HEK293 (cell line): ENCODE data around the gene IGSF11.

ENCODE experiments used
- CTCF ChIA-PET: fragments of 350-600 bp; formaldehyde crosslinking; extraction: SDS; loops from one replicate; lab custom pipeline; 2021; ENCODE audit warnings: antibody characterized with exemption; lab: Yijun Ruan, JAX
- POLR2A ChIA-PET: fragments of 300-600 bp; formaldehyde crosslinking; extraction: SDS; loops from one replicate; lab custom pipeline; 2020; ENCODE audit warnings: antibody characterized with exemption, inconsistent platforms; lab: Yijun Ruan, JAX
- H3K27ac ChIP-seq: fragments of 200-500 bp; sonication (Bioruptor generic); 2 replicates; pipeline ENCODE4 v1.5.1; 2014; ENCODE audit warnings: low read depth, low read length, control low read depth, inconsistent platforms; ENCODE audit errors: extremely low read depth
- H3K36me3 ChIP-seq, 2 experiments: fragments of 200-500 bp in 1 of 2; sonication (Bioruptor generic) in 1 of 2; 1 replicate in 1 of 2; 2 replicates in 1 of 2; pipeline ENCODE4 v1.5.1; 2014 to 2017; ENCODE audit warnings: inconsistent platforms in 2 of 2, low read length in 2 of 2; ENCODE audit not compliant: control insufficient read depth in 2 of 2, insufficient read depth in 1 of 2
- H3K4me1 ChIP-seq: fragments of 200-500 bp; sonication (Bioruptor generic); 2 replicates; pipeline ENCODE4 v1.5.1; 2014; ENCODE audit warnings: mild to moderate bottlenecking, low read length, inconsistent platforms; ENCODE audit not compliant: control insufficient read depth, insufficient read depth
- H3K4me3 ChIP-seq: 2 replicates; pipeline ENCODE4 v1.5.1; 2011; ENCODE audit warnings: low read depth, mild to moderate bottlenecking, control low read depth, low read length, moderate library complexity
- H3K9me3 ChIP-seq: fragments of 200-500 bp; sonication (Bioruptor generic); 2 replicates; pipeline ENCODE4 v1.5.1; 2014; ENCODE audit warnings: low read depth, low read length, inconsistent platforms; ENCODE audit not compliant: control insufficient read depth, insufficient read depth
- BCL11A ChIP-seq: fragments of 450-650 bp; formaldehyde crosslinking; IDR thresholded peaks from 2 replicates; pipeline ENCODE4 v1.5.1; 2016; ENCODE audit warnings: low read depth, missing biosample characterization, missing genetic modification characterization
- CTCF ChIP-seq: fragments of 450-650 bp; formaldehyde crosslinking; IDR thresholded peaks from 2 replicates; pipeline ENCODE4 v1.5.1; 2016; ENCODE audit warnings: missing biosample characterization, missing genetic modification characterization
- GLI2 ChIP-seq: fragments of 450-650 bp; formaldehyde crosslinking; IDR thresholded peaks from 2 replicates; pipeline ENCODE4; 2017; ENCODE audit warnings: missing biosample characterization, missing genetic modification characterization, low read depth, borderline replicate concordance
- HIC1 ChIP-seq: fragments of 450-650 bp; formaldehyde crosslinking; IDR thresholded peaks from 2 replicates; pipeline ENCODE4 v1.5.1; 2016; ENCODE audit warnings: missing biosample characterization, missing genetic modification characterization
- RBAK ChIP-seq: fragments of 450-650 bp; formaldehyde crosslinking; IDR thresholded peaks from 2 replicates; pipeline ENCODE4 v1.5.1; 2016; ENCODE audit warnings: missing biosample characterization, missing genetic modification characterization
- SCRT1 ChIP-seq: fragments of 450-650 bp; formaldehyde crosslinking; IDR thresholded peaks from 2 replicates; pipeline ENCODE4 v1.5.1; 2016; ENCODE audit warnings: missing biosample characterization, missing genetic modification characterization, borderline replicate concordance
- SP3 ChIP-seq: fragments of 450-650 bp; formaldehyde crosslinking; IDR thresholded peaks from 2 replicates; pipeline ENCODE4 v1.5.1; 2016; ENCODE audit warnings: missing biosample characterization, missing genetic modification characterization
- TCF7L2 ChIP-seq: IDR thresholded peaks from 2 replicates; pipeline ENCODE4 v1.6.1; 2011; ENCODE audit warnings: low read depth, mild to moderate bottlenecking, inconsistent platforms, low read length, moderate library complexity, borderline replicate concordance
- ZBTB11 ChIP-seq: fragments of 450-650 bp; formaldehyde crosslinking; conservative IDR thresholded peaks from 2 replicates; pipeline ENCODE4 v1.5.1; 2016; ENCODE audit warnings: low read depth, missing biosample characterization, missing genetic modification characterization
- ZBTB21 ChIP-seq: fragments of 450-650 bp; formaldehyde crosslinking; IDR thresholded peaks from 2 replicates; pipeline ENCODE4 v1.5.1; 2017; ENCODE audit warnings: missing biosample characterization, missing genetic modification characterization
- ZNF16 ChIP-seq: fragments of 450-650 bp; formaldehyde crosslinking; IDR thresholded peaks from 2 replicates; pipeline ENCODE4 v1.5.1; 2016; ENCODE audit warnings: low read depth, missing biosample characterization, missing genetic modification characterization
- ZNF24 ChIP-seq: fragments of 450-650 bp; formaldehyde crosslinking; IDR thresholded peaks from 2 replicates; pipeline ENCODE4 v1.5.1; 2016; ENCODE audit warnings: missing biosample characterization, missing genetic modification characterization
- ZNF416 ChIP-seq: fragments of 450-650 bp; formaldehyde crosslinking; IDR thresholded peaks from 2 replicates; pipeline ENCODE4 v1.5.1; 2016; ENCODE audit warnings: missing biosample characterization, missing genetic modification characterization
- ZNF488 ChIP-seq: fragments of 450-650 bp; formaldehyde crosslinking; IDR thresholded peaks from 2 replicates; pipeline ENCODE4 v1.5.1; 2016; ENCODE audit warnings: missing biosample characterization, missing genetic modification characterization
- ZNF571 ChIP-seq: fragments of 450-650 bp; formaldehyde crosslinking; IDR thresholded peaks from 2 replicates; pipeline ENCODE4 v1.5.0; 2017; ENCODE audit warnings: missing biosample characterization, missing genetic modification characterization
- ZNF610 ChIP-seq: fragments of 450-650 bp; formaldehyde crosslinking; IDR thresholded peaks from 2 replicates; pipeline ENCODE4 v1.5.1; 2016; ENCODE audit warnings: missing biosample characterization, missing genetic modification characterization, borderline replicate concordance
- ZNF626 ChIP-seq: fragments of 450-650 bp; sonication (Bioruptor Pico); formaldehyde crosslinking; IDR thresholded peaks from 2 replicates; pipeline ENCODE4 v1.5.1; 2018; ENCODE audit warnings: missing biosample characterization, missing genetic modification characterization, inconsistent platforms
- ZNF785 ChIP-seq: fragments of 450-650 bp; formaldehyde crosslinking; IDR thresholded peaks from 2 replicates; pipeline ENCODE4 v1.5.1; 2016; ENCODE audit warnings: missing biosample characterization, missing genetic modification characterization
- ZNF792 ChIP-seq: fragments of 450-650 bp; formaldehyde crosslinking; IDR thresholded peaks from 2 replicates; pipeline ENCODE4 v1.5.1; 2016; ENCODE audit warnings: missing biosample characterization, missing genetic modification characterization
- ZNF843 ChIP-seq: fragments of 450-650 bp; formaldehyde crosslinking; IDR thresholded peaks from 2 replicates; pipeline ENCODE4 v1.5.1; 2016; ENCODE audit warnings: missing biosample characterization, missing genetic modification characterization

The IGSF11 gene

GRCh38 chr3:118955914-118956556 lies 78.6 kb downstream of the IGSF11 start:
- Histone ChIP-seq H3K36me3 (no peaks in the 10 kb centered on the region), H3K4me1 (no peaks in the 10 kb centered on the region), H3K9me3 (no peaks in the 10 kb centered on the region), H3K27ac (no peak overlapping the region), H3K4me3 (no peak overlapping the region)
- ChIA-PET POLR2A (no interaction called here), CTCF (interaction anchor here (0.6 kb wide), 1 partner anchor 52 kb away, joined by 3 read pairs; no protein-coding TSS in a partner anchor)
- TF ChIP-seq TCF7L2 (no peak), SP3 (no peak), ZNF488 (tag by site-specific recombination) (no peak), ZNF610 (tag by site-specific recombination) (no peak), CTCF (tag by site-specific recombination) (no peak), ZNF792 (tag by site-specific recombination) (no peak), ZNF416 (tag by site-specific recombination) (no peak), ZNF626 (no peak), HIC1 (tag by site-specific recombination) (no peak), ZNF843 (tag by site-specific recombination) (no peak), SCRT1 (tag by site-specific recombination) (no peak), GLI2 (tag by site-specific recombination) (no peak), ZNF16 (no peak), ZNF24 (tag by site-specific recombination) (no peak), RBAK (no peak), ZBTB21 (tag by site-specific recombination) (no peak), ZBTB11 (tag by site-specific recombination) (no peak), ZNF571 (no peak), ZNF785 (tag by site-specific recombination) (no peak), BCL11A (no peak)
